Lung (tissue), 12 donors: Measurements from ENCODE around the gene BCL2L15. TPM values are rescaled to one million over a fixed set of nuclear protein-coding genes. Genes with fewer than 3 reads are reported as not detected.

Experiments
- ATAC-seq: fragments of 200-7000 bp; cut with Tn5 transposase; one replicate; pipeline ENCODE4 v1.9.1; 2020; ENCODE audit warnings: moderate number of reproducible peaks; ENCODE audit not compliant: insufficient read depth, low FRiP score
- DNase-seq, 3 donors: peaks; one replicate each; pipeline ENCODE4 v3.0.0-alpha.2; 2013 to 2017
- H3K27ac ChIP-seq, 2 donors: one replicate each; pipeline ENCODE4 v1.5.1; 2013; ENCODE audit warnings: mild to moderate bottlenecking in 2 of 2, moderate library complexity in 2 of 2, control low read depth in 1 of 2, inconsistent platforms in 1 of 2, low read depth in 1 of 2, low read length in 1 of 2
- H3K27me3 ChIP-seq, 3 donors: one replicate each; pipeline ENCODE4 v1.5.1; 2013; ENCODE audit warnings: low read length in 2 of 3; ENCODE audit not compliant: control insufficient read depth in 3 of 3, insufficient read depth in 3 of 3
- H3K36me3 ChIP-seq, 4 donors: one replicate each; pipeline ENCODE4 v1.5.1; 2013; ENCODE audit warnings: low read length in 4 of 4, mild to moderate bottlenecking in 1 of 4, moderate library complexity in 1 of 4; ENCODE audit not compliant: control insufficient read depth in 4 of 4, insufficient read depth in 4 of 4
- H3K4me1 ChIP-seq, 5 donors: one replicate each; pipeline ENCODE4 v1.5.1; 2013; ENCODE audit warnings: low read length in 5 of 5, mild to moderate bottlenecking in 2 of 5, moderate library complexity in 1 of 5; ENCODE audit not compliant: control insufficient read depth in 5 of 5, insufficient read depth in 5 of 5
- H3K4me3 ChIP-seq: one replicate; pipeline ENCODE4 v1.5.1; 2013; ENCODE audit warnings: mild to moderate bottlenecking, control low read depth, moderate library complexity
- H3K9ac ChIP-seq, 2 donors: one replicate each; pipeline ENCODE4 v1.5.1; 2013; ENCODE audit warnings: low read length in 2 of 2, control low read depth in 1 of 2; ENCODE audit not compliant: insufficient read depth in 1 of 2
- H3K9me3 ChIP-seq, 4 donors: one replicate each; pipeline ENCODE4 v1.5.1; 2013; ENCODE audit warnings: low read length in 3 of 4, mild to moderate bottlenecking in 1 of 4, moderate library complexity in 1 of 4; ENCODE audit not compliant: control insufficient read depth in 4 of 4, insufficient read depth in 3 of 4
- WGBS, 2 donors: extraction: QIAGEN DNeasy Blood & Tissue Kit; methylation state at CpG; one replicate each; pipeline ENCODE4 v1.1.7; 2013; 5-methylcytosine and 5-hydroxymethylcytosine counted together
- polyA plus RNA-seq, 2 donors: library from polyadenylated mRNA; stranded (reverse); fragments of 200-250 nt; gene quantifications; one replicate each; pipeline ENCODE4 v1.2.1, GENCODE V29; 2013
- total RNA-seq, 2 donors: library from RNA; depleted of rRNA in 1 of 2; stranded (reverse); fragments of >200 nt in 1 of 2; gene quantifications; one replicate each; pipeline ENCODE4 v1.2.1, GENCODE V29; 2014 to 2021
- TF ChIP-seq, protein P1 (sequence below): IDR thresholded peaks from 2 replicates; pipeline ENCODE4 v1.5.1; 2012; ENCODE audit warnings: mild to moderate bottlenecking; ENCODE audit errors: control extremely low read depth, extremely low read depth
- donor health status: control.
- donor health status: control.
- donor health status: Bipolar disorder and iron deficiency.
- donor health status: healthy.
- donor health status: DM: yes; HTN: yes; CAD: no.

BCL2L15 gene
- total and polyA plus RNA-seq, 4 donors: 1.9 to 7.0 (median 3.2) TPM

- TF ChIP-seq, protein P1, sequence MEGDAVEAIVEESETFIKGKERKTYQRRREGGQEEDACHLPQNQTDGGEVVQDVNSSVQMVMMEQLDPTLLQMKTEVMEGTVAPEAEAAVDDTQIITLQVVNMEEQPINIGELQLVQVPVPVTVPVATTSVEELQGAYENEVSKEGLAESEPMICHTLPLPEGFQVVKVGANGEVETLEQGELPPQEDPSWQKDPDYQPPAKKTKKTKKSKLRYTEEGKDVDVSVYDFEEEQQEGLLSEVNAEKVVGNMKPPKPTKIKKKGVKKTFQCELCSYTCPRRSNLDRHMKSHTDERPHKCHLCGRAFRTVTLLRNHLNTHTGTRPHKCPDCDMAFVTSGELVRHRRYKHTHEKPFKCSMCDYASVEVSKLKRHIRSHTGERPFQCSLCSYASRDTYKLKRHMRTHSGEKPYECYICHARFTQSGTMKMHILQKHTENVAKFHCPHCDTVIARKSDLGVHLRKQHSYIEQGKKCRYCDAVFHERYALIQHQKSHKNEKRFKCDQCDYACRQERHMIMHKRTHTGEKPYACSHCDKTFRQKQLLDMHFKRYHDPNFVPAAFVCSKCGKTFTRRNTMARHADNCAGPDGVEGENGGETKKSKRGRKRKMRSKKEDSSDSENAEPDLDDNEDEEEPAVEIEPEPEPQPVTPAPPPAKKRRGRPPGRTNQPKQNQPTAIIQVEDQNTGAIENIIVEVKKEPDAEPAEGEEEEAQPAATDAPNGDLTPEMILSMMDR: no peak
- Histone ChIP-seq H3K9me3 (no peaks in the 10 kb centered on the region), H3K4me3 (no peak overlapping the region), H3K4me1 (no peaks in the 10 kb centered on the region), H3K36me3 (no peaks in the 10 kb centered on the region), H3K27me3 (no peaks in the 10 kb centered on the region), H3K27ac (no peak overlapping the region), H3K9ac (no peak overlapping the region)
- DNase-seq (no peak), ATAC-seq (no peak)
- WGBS, 2 donors: 33 to 60% methylated on average over 3 of the region's 3 CpGs
These were observed 27.8 kb downstream of the BCL2L15 start for GRCh38 chr1:113859478-113860175.

DNA sequence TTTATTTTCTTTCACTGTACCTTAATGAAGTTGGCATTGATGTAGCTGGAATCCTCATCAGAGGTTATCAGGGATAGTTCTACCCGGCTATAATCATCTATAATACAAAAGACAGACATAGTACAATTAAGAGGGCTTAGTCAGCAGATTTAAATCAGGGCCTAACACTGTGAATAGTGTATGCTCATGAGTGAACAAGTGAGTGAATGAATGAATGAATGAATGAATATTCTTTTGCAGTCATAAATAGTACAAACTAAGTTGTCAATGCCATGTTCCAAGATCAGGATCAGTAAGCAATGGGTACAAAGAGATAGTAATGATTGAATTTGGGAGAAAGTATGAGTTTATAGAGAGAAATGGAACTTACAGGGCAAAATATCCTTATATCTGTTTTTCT lies 28.4 kb downstream of the BCL2L15 start:
- ATAC-seq: no peak
- no peak overlapping the region for H3K9ac ChIP-seq
- no peaks in the 10 kb centered on the region for H3K9me3 ChIP-seq
- no peaks in the 10 kb centered on the region for H3K4me1 ChIP-seq
- no peak overlapping the region for H3K4me3 ChIP-seq
- H3K36me3 ChIP-seq: no peaks in the 10 kb centered on the region
- WGBS, 2 donors: 89 to 90% methylated on average over 1 of the region's 1 CpG
- DNase-seq: no peak
- TF ChIP-seq, protein P1: no peak
- H3K27me3 ChIP-seq: no peaks in the 10 kb centered on the region
- H3K27ac ChIP-seq: no peak overlapping the region

DNA sequence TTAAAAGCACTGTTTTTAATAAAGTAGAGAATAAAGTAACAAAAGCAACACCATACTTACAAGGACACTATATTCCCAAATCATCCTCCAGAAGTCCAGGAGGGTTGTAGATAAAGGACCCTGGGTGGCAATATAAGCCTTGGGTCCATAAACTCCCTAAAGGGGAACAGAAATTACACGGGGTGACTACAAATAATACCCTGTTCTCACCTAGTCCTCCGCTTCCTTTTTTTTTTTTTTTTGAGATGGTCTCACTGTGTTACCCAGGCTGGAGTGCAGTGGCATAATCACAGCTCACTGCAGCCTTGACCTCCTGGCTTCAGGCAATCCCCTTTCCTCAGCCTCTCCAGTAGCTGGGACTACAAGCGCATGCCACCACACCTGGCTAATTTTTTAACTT lies 29.0 kb downstream of the BCL2L15 start:
- ATAC-seq (no peak), DNase-seq (no peak)
- Histone ChIP-seq H3K4me1 (no peaks in the 10 kb centered on the region), H3K27me3 (no peaks in the 10 kb centered on the region), H3K4me3 (no peak overlapping the region), H3K9ac (no peak overlapping the region), H3K9me3 (no peaks in the 10 kb centered on the region), H3K36me3 (no peaks in the 10 kb centered on the region), H3K27ac (no peak overlapping the region)
- WGBS, 2 donors: 52 to 80% methylated on average over 3 of the region's 3 CpGs
- TF ChIP-seq, protein P1: no peak

GRCh38 chr1:113857776-113858175 lies 29.6 kb downstream of the BCL2L15 start:
- no peaks in the 10 kb centered on the region for H3K4me1 ChIP-seq
- TF ChIP-seq, protein P1: no peak
- DNase-seq: no peak
- no peak overlapping the region for H3K27ac ChIP-seq
- no peaks in the 10 kb centered on the region for H3K36me3 ChIP-seq
- no peak overlapping the region for H3K9ac ChIP-seq
- ATAC-seq: no peak
- H3K27me3 ChIP-seq: no peaks in the 10 kb centered on the region
- 49 to 66% methylated on average over 3 of the region's 3 CpGs for WGBS, 2 donors
- H3K4me3 ChIP-seq: no peak overlapping the region
- no peaks in the 10 kb centered on the region for H3K9me3 ChIP-seq
